Activated CD8-positive, alpha-beta memory T cell treated with anti-CD3 and anti-CD28 coated beads, Interleukin-2, amount 10 ng/mL, durations not matched to agents 7 days and 5 days (primary cell): Measurements from ENCODE around the gene MRPS5. TPM values are rescaled to one million over a fixed set of nuclear protein-coding genes. Genes with fewer than 3 reads are reported as not detected.

ENCODE experiments used
- ATAC-seq: fragments of 150-1000 bp; cut with Tn5 transposase; one replicate; pipeline ENCODE4 v1.10.0; 2021; ENCODE audit warnings: moderate library complexity
- CTCF ChIA-PET: fragments of 350-600 bp; sonication (Branson Sonifier 250); formaldehyde crosslinking; loops from one replicate; lab custom pipeline; 2021; ENCODE audit warnings: antibody characterized with exemption; lab: Charles Lee
- DNase-seq: peaks from one replicate; pipeline ENCODE4 v3.0.0-alpha.2; 2020
- H3K27ac Mint-ChIP-seq: one replicate; pipeline ENCODE4 v1.8.0; 2021; ENCODE audit warnings: mild to moderate bottlenecking, mixed read lengths
- H3K27me3 Mint-ChIP-seq: one replicate; pipeline ENCODE4 v1.8.0; 2021; ENCODE audit warnings: mixed read lengths
- H3K36me3 Mint-ChIP-seq: one replicate; pipeline ENCODE4 v1.8.0; 2021; ENCODE audit warnings: mild to moderate bottlenecking, mixed read lengths
- H3K4me1 Mint-ChIP-seq: one replicate; pipeline ENCODE4 v1.8.0; 2021; ENCODE audit warnings: mixed read lengths
- H3K4me3 Mint-ChIP-seq: one replicate; pipeline ENCODE4 v1.8.0; 2021; ENCODE audit warnings: mild to moderate bottlenecking, moderate library complexity, mixed read lengths
- H3K9me3 Mint-ChIP-seq: one replicate; pipeline ENCODE4 v1.8.0; 2022; ENCODE audit warnings: low read depth, mixed read lengths
- total RNA-seq, 2 experiments: library from RNA; stranded (reverse); gene quantifications; one replicate each; pipeline ENCODE4 v1.2.3, GENCODE V29; 2021

MRPS5 gene
- total RNA-seq = 10 to 100 TPM; 80.0 to 82.7 TPM

DNA sequence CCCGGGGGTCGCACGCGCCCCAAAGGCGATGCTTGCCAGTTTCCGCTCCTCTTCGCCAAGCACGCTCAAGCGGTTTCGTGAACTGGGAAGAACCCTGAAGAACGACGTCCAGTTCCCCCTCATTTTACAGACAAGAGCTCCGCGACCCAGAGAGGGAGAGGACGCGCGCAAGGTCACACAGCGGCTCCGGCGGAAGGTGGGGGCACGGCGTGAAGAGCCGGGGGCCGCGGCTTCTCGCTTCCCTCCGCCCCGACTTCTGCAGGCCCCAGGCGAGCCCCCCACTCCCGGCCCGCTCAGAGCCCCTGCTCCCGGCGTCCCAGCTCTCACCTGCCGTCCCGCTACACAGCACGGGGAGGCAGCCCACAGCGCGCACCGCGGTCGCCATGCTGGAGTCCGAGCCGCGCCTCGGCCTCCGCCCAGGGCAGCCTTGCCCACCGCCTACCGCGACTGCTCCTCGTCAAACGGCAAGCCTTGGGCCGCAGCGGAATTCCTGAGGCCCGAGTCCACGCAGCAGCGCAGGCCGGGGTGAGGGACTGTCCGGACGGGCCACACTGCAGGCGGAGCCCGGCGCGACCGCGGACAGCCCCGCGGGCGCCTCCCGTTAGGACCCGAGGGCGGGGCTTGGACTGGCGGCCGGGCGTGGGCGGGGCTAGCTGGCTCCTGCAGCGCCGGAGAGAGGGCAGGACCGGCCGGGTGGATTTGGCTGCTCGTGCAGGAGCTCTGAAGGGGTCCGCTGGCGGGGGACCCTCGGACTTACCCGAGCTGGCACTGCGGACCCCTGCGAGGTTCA, at the start of gene MRPS5:
Gene MRPS5 (minus strand): TSS at position 402 of the 790 bp plus-strand sequence. CDS start 17 bp downstream, at position 385.
- Mint-ChIP-seq H3K4me3 (peak within 1 kb of the TSS; percentile 97), H3K27me3 (no peaks in the 10 kb centered on the region), H3K9me3 (peaks cover 4% of the 10 kb centered on the region), H3K36me3 (peaks cover 24% of the 10 kb centered on the region), H3K27ac (peak within 1 kb of the TSS; percentile 89), H3K4me1 (peaks cover 38% of the 10 kb centered on the region)
- DNase-seq (peak; percentile 88), ATAC-seq (peak; percentile 97)
- CTCF ChIA-PET = interaction anchor here (0.9 to 4.4 kb wide), 12 partner anchors 38 to 249 kb away, joined by 3 to 40 read pairs (median 4); partner anchors contain the start of genes ZNF2 and ZNF514

DNA sequence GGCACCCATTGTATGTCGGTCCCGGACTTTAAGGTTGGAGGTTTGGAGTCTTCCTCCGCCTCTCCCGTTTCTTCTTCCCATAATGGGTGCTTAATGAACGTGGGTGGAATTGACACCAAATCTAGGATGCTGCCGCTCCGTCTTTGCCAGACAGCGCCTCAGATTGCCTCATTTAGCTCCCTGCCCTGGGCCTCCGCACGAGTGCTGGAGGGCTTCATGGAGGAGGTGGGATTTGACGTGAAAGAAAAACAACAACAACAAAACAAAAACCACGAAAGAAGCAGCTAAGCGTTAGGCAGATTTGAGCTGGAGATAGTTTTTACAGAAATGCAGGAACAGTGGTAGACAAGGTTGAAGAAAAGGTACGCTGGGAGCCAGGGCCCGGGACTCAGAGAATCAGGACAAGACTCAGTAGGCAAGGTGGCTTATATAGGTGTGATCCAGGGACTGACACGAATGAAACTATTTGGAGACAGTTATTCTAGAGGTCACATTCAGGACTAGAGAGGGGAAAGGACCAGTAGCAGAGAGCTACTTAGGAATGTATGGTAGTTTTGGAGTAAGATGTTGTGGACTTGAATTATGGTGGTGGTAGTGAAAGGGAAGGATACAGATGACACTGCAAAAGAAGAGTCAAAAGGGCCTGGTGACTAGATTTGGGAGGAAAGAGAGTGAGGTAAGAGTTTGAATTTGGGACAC, 44.6 kb upstream of the MRPS5 start:
- Mint-ChIP-seq H3K4me3 (peak overlapping the region; percentile 98), H3K36me3 (peaks cover 14% of the 10 kb centered on the region), H3K4me1 (peaks cover 27% of the 10 kb centered on the region), H3K27ac (peak overlapping the region; percentile 96), H3K9me3 (no peaks in the 10 kb centered on the region), H3K27me3 (no peaks in the 10 kb centered on the region)
- no peak for DNase-seq
- CTCF ChIA-PET = interaction anchor here (1.0 to 2.8 kb wide), 4 partner anchors 19 to 86 kb away, joined by 3 to 16 read pairs (median 4); partner anchors contain the start of gene MRPS5
- peak; percentile 8 for ATAC-seq

DNA sequence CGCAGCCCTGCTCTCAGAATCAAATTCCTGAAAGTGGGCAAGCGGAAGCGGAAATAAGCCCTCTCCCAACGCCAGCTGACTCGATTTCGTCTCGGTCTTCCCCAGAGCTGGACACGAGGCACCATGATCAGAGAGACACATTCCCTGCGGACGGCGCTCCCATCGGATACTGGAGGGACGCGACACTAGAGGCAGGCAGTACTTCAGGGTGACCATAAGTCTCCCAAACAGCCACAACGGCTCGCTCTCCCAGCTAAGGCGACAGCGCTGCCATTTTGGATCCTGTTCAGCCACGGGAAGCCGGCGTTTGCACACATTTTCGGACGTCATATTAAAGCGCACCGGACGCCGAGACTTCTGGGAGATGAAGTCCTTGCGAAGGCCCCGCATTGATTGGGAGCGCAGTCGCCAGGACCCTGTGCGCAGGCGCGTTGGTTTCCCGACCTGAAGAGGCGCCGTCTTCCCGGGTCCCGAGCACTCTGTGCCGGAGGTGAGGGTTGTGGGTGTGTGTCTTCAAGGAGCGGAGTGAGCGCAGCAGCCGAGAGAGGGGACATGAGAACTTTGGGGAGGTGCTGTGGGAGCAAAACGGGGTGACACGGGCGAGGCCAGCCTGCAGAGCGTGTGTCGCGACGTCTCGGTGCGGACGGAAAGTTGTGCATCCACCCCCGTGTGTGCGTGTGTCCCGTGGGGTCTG, 43.9 kb upstream of the MRPS5 start, which contains the start of gene ZNF2:
Gene ZNF2 (plus strand): TSS at position 439 of the 694 bp plus-strand sequence. CDS start 10,418 bp downstream, outside the sequence.
- peak within 1 kb of the TSS; percentile 98 for H3K4me3 Mint-ChIP-seq
- H3K27me3 Mint-ChIP-seq = no peaks in the 10 kb centered on the region
- CTCF ChIA-PET = interaction anchor here (0.6 to 2.8 kb wide), 6 partner anchors 20 to 247 kb away, joined by 3 to 16 read pairs (median 4); partner anchors contain the start of gene MRPS5
- H3K27ac Mint-ChIP-seq = peak within 1 kb of the TSS; percentile 96
- no peaks in the 10 kb centered on the region for H3K9me3 Mint-ChIP-seq
- peaks cover 14% of the 10 kb centered on the region for H3K36me3 Mint-ChIP-seq
- H3K4me1 Mint-ChIP-seq = peaks cover 27% of the 10 kb centered on the region
- ATAC-seq (peak; percentile 97), DNase-seq (peak; percentile 98)

DNA sequence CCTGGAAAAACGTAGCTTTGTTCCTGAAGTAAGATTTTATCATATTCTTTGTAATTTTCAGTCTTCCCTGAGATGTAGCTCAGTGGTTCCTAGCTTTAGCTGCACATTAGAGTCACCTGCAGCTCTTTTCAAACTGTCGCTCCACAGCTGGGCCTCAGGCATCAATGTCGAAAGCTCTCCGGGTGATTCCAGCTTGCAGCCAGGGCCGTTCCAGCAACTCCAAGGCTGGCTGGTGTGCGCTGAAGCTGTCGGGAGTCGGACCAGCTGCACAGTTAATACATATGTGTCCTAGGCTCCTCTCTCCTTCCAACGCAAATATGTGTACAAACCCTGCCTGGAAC, 43.4 kb upstream of the MRPS5 start:
- peaks cover 31% of the 10 kb centered on the region for H3K4me1 Mint-ChIP-seq
- peak; percentile 14 for ATAC-seq
- H3K9me3 Mint-ChIP-seq = no peaks in the 10 kb centered on the region
- peak overlapping the region; percentile 98 for H3K4me3 Mint-ChIP-seq
- peak overlapping the region; percentile 96 for H3K27ac Mint-ChIP-seq
- H3K27me3 Mint-ChIP-seq = no peaks in the 10 kb centered on the region
- DNase-seq = no peak
- CTCF ChIA-PET = interaction anchor here (0.6 to 2.8 kb wide), 6 partner anchors 44 to 246 kb away, joined by 3 to 16 read pairs (median 4); partner anchors contain the start of gene MRPS5
- peaks cover 14% of the 10 kb centered on the region for H3K36me3 Mint-ChIP-seq

DNA sequence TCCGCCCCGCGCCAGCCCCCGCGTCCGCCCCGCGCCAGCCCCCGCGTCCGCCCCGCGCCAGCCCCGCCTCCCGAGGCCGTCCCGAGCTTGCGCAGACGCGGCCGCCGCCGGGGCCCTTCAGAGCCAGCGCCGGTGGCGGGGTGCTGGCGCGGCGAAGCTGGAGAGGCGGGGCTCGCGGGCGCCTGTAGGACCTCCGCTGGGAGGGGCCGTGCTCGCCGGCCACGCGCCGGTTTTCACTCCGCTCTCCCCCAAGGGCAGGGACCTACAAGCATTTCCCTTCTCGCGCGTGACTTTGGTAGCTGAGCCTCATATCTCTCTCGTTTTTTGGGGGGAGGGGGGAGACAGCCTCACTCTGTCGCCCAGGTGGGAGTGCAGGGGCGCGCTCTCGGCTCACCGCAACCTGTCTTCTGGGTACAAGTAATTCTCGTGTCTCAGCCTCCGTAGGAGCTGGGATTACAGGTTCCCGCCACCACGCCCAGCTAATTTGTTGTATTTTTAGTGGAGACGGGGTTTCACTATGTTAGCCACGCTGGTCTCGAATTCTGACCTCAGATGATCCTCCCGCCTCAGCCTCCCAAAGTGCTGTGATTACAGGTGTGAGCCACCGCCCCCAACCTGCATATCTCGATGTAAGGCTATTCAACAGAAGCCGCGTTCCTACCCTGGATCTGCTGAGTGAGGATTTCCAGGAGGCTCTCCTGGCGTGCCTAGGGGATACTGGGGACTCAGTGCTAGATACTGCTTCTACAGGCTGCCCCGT, 38.3 kb upstream of the MRPS5 start, which contains the start of gene ZNF514:
Gene ZNF514 (minus strand): TSS at position 159 of the 760 bp plus-strand sequence. CDS start 6,595 bp downstream, outside the sequence.
- Mint-ChIP-seq H3K27ac (peak within 1 kb of the TSS; percentile 69), H3K4me1 (peaks cover 18% of the 10 kb centered on the region), H3K4me3 (peak within 1 kb of the TSS; percentile 77), H3K36me3 (peaks cover 24% of the 10 kb centered on the region), H3K27me3 (no peaks in the 10 kb centered on the region), H3K9me3 (peaks cover 2% of the 10 kb centered on the region)
- peak; percentile 96 for ATAC-seq
- peak; percentile 78 for DNase-seq
- CTCF ChIA-PET = interaction anchor here (1.0 to 2.6 kb wide), 5 partner anchors 39 to 203 kb away, joined by 3 to 14 read pairs (median 5); partner anchors contain the start of gene MRPS5

DNA sequence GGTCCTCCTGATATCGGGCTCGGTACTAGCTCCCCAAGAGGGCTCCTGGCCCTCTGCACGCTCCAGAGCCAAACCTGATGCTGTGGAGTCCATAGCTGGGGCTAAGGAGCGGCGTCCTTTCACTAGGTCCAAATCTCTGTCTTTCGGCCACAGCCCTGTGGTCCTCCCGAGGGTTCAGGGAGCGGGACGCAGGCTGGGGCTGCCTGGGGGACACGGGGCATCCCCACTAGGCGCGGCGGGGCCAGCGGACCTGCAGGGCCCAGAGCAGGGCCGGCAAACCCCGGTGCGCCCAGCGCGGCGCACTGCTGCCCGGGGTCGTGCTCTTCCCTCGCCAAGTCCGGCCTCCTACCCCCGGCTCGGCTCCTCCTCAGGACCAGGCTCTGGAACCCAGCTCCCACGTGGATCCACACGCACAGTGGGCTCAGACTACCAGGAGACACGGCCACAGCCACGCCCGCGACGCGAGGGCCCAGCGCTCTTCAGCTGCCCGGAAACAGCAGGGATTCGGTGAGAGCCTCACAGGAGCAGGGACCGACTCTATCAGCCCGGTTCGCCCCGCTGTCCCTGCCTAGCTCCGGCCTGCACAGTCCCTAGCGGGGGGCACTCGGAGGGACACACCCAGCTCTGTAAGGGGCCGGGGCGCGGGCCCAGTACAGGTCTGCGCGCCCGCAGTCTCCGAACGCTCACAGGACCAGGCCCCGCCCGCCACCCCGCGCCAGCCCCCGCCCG, 37.4 kb upstream of the MRPS5 start:
- DNase-seq (peak; percentile 45), ATAC-seq (peak; percentile 71)
- H3K36me3 Mint-ChIP-seq = peaks cover 32% of the 10 kb centered on the region
- H3K27ac Mint-ChIP-seq = peak overlapping the region; percentile 52
- peak overlapping the region; percentile 76 for H3K4me3 Mint-ChIP-seq
- H3K27me3 Mint-ChIP-seq = no peaks in the 10 kb centered on the region
- peaks cover 12% of the 10 kb centered on the region for H3K4me1 Mint-ChIP-seq
- H3K9me3 Mint-ChIP-seq = peaks cover 2% of the 10 kb centered on the region
- CTCF ChIA-PET = interaction anchor here (1.0 to 2.6 kb wide), 5 partner anchors 38 to 202 kb away, joined by 3 to 14 read pairs (median 5); partner anchors contain the start of gene MRPS5

DNA sequence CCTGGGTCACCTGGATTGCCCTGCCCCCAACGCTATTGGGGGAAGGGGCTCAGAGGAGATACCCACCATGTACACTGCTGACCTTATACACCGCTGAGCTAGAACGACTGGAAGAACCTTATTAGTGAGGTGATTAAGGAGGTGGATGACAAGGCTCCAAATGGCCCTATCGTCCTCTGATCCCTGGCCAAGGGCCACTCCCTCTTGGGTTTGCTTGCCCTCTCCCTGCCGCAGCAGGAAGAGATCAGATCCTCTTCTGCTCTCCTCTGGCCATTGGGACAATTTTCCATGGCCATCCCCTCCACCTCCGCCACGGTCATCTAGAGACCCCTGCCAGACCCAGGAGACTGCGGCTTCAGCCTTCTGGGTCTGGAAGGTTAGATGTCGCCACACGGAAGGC, 36.8 kb upstream of the MRPS5 start:
- H3K4me3 Mint-ChIP-seq = peak overlapping the region; percentile 76
- ATAC-seq (no peak), DNase-seq (no peak)
- H3K36me3 Mint-ChIP-seq = peaks cover 37% of the 10 kb centered on the region
- peaks cover 4% of the 10 kb centered on the region for H3K9me3 Mint-ChIP-seq
- no peak overlapping the region for H3K27ac Mint-ChIP-seq
- H3K27me3 Mint-ChIP-seq = no peaks in the 10 kb centered on the region
- peaks cover 8% of the 10 kb centered on the region for H3K4me1 Mint-ChIP-seq
- CTCF ChIA-PET = interaction anchor here (0.8 to 2.6 kb wide), 4 partner anchors 37 to 202 kb away, joined by 3 to 14 read pairs (median 4); partner anchors contain the start of gene MRPS5

DNA sequence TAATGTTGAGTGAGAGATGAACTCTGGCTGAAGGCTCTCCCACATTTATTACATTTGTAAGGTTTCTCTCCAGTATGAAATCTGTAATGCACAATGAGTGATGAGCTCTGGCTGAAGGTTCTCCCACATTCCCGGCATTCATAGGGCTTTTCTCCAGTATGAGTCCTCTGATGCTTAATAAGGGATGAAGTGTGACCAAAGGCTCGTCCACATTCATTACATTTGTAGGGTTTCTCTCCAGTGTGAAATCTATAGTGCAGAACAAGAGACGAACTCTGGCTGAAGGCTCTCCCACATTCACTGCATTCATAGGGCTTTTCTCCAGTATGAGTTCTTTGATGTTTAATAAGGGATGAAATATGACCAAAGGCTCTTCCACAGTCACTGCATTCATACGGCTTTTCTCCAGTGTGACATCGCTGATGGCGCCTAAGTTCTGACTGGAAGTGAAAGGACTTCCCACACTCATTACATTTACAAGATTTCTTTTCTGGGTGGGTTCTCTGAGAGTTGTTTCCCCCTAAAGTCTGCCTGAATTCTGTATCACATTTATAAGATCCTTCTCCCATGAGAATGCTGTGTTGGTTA, 27.9 kb upstream of the MRPS5 start:
- Mint-ChIP-seq H3K4me3 (no peak overlapping the region), H3K27me3 (no peaks in the 10 kb centered on the region), H3K9me3 (peaks cover 56% of the 10 kb centered on the region), H3K36me3 (peaks cover 68% of the 10 kb centered on the region), H3K4me1 (no peaks in the 10 kb centered on the region), H3K27ac (no peak overlapping the region)
- DNase-seq (no peak), ATAC-seq (no peak)
- CTCF ChIA-PET = no interaction called here

DNA sequence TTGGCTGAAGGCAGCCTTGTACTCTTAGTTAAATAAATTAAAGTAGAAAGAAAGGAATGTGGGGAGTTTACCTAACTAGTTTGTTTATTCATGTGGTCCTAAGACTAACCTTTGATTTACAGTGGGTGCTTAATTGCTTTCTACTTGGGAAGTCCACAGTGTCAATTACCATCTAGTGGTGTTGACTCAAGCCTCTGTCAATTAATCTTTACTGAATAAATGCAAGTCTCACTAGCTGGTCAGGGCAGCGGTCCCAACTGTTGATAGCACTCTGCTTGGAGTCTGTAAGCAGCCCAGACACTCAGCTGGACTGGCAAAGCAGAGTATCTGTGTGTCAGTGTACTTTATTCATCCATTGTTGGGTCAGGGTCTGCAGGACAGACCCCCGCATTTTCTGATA, 22.2 kb upstream of the MRPS5 start:
- H3K36me3 Mint-ChIP-seq = peaks cover 26% of the 10 kb centered on the region
- no peak overlapping the region for H3K4me3 Mint-ChIP-seq
- CTCF ChIA-PET = no interaction called here
- peaks cover 45% of the 10 kb centered on the region for H3K9me3 Mint-ChIP-seq
- H3K27me3 Mint-ChIP-seq = no peaks in the 10 kb centered on the region
- DNase-seq = no peak
- ATAC-seq = no peak
- H3K4me1 Mint-ChIP-seq = no peaks in the 10 kb centered on the region
- H3K27ac Mint-ChIP-seq = no peak overlapping the region

DNA sequence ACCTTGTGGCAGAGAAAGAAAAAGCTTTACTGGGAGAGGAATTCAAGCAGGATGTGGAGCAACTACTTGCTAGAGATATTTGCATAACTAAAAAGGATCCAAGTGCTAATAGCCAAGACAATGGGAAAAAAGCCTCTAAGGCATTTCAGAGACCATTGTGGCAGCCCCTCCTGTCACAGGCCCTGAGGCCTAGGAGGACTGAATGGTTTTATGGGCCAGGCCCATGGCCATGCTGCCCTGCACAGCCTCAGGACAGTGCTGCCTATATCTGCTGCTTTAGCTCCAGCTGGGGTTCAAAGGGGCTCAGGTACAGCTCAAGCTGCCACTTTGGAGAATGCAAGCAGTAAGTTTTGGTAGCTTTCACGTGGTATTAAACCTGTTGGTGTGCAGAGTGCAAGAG, 17.1 kb upstream of the MRPS5 start:
- H3K27me3 Mint-ChIP-seq = no peaks in the 10 kb centered on the region
- CTCF ChIA-PET = no interaction called here
- no peak for DNase-seq
- peaks cover 9% of the 10 kb centered on the region for H3K36me3 Mint-ChIP-seq
- no peak overlapping the region for H3K27ac Mint-ChIP-seq
- ATAC-seq = no peak
- H3K4me1 Mint-ChIP-seq = no peaks in the 10 kb centered on the region
- peaks cover 27% of the 10 kb centered on the region for H3K9me3 Mint-ChIP-seq
- no peak overlapping the region for H3K4me3 Mint-ChIP-seq

DNA sequence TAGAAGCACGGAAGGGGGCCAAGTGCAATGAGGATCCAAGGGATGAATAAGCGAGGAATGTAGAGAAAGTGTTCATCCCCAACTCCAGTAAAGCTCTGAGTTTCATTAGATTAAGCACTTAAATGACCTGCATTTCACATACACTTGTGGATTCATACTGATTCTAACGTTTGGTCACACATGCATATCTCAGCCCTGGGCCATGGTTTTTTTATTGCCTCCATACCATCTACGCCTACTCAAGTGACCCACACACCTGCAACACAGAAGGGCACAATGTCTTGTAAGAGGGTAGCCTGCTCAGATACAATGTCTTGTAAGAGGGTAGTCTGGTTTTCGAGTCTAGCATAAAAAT, 566 bp upstream of the MRPS5 start:
- Mint-ChIP-seq H3K36me3 (peaks cover 22% of the 10 kb centered on the region), H3K9me3 (peaks cover 4% of the 10 kb centered on the region), H3K27ac (peak overlapping the region; percentile 79), H3K4me3 (peak overlapping the region; percentile 97), H3K4me1 (peaks cover 37% of the 10 kb centered on the region), H3K27me3 (no peaks in the 10 kb centered on the region)
- ATAC-seq (no peak), DNase-seq (no peak)
- CTCF ChIA-PET = interaction anchor here (0.9 to 4.4 kb wide), 9 partner anchors 37 to 249 kb away, joined by 3 to 40 read pairs (median 13); partner anchors contain the start of genes ZNF2 and ZNF514
